Brain microvascular endothelial cell (primary cell): Measurements from ENCODE around the gene CABLES1.
"Not testable (repeated sequence)": the region's sequence is repeated elsewhere in the genome, so short reads cannot be mapped to it uniquely, and the experiment has no call there.

Experiments
- DNase-seq: peaks from one replicate; pipeline ENCODE4 v3.0.0-alpha.2; 2020
- H3K27ac ChIP-seq: fragments of 250-450 bp; sonication (Bioruptor Pico); 2 replicates; pipeline ENCODE4 v1.5.1; 2020; ENCODE audit warnings: mild to moderate bottlenecking, moderate library complexity
- H3K27me3 ChIP-seq: fragments of 250-450 bp; sonication (Bioruptor Pico); replicated peaks from 2 replicates; pipeline ENCODE4 v1.5.1; 2020; ENCODE audit warnings: mild to moderate bottlenecking
- H3K36me3 ChIP-seq: fragments of 250-450 bp; sonication (Bioruptor Pico); replicated peaks from 2 replicates; pipeline ENCODE4 v1.5.1; 2020; ENCODE audit warnings: mild to moderate bottlenecking
- H3K4me3 ChIP-seq: 2 replicates; pipeline ENCODE4 v1.5.1; 2011; ENCODE audit warnings: low read depth, mild to moderate bottlenecking, control low read depth, low read length, moderate library complexity
- in situ Hi-C: cut with HindIII; loops from 2 replicates; pipeline ENCODE4 v1.10.0; 2017; ENCODE audit warnings: low sequenced_read_pairs, low pct_ligation_motif_present
- TF ChIP-seq, protein P1 (sequence below): IDR thresholded peaks from 2 replicates; pipeline ENCODE4 v1.5.1; 2011; ENCODE audit warnings: low read depth, mild to moderate bottlenecking, moderate library complexity, low read length, control low read depth, inconsistent platforms; ENCODE audit errors: missing control alignments

CABLES1 gene

DNA sequence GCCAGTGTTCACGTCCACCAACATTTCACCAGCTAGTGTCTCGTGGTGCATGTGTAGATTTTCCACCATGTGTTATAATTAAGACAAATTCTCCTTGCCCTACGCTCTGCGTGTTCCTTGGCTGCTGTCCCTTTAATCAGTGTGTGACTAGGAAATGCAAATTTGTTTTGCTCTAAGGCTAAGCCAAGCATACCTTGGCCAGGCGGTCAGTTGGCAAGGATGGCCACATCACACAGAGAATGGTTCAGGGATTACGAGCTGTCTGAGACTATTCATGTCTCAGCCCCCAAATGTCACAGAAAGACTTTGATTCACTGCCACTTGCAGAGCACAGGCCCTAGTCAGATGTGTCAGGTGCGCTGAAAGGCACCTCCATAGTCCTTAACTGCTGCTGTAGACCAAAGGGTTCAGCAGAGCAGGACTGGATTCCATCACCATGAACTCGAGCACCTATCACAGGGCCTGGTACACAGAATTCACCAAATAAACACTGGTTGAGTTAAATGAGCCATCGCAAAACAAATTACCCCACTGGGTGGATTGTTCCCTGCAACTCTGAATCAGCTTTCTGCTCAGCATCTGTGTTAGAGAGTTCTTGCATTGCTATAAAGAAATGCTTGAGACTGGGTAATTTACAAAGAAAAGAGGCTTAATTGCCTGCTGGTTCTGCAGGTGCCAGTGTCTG, 128.4 kb downstream of the CABLES1 start:
- Histone ChIP-seq H3K27me3 (no peaks in the 10 kb centered on the region), H3K36me3 (no peaks in the 10 kb centered on the region), H3K4me3 (no peak overlapping the region), H3K27ac (no peak overlapping the region)
- DNase-seq: no peak
- in situ Hi-C loops: no loop called here
- TF ChIP-seq, protein P1, sequence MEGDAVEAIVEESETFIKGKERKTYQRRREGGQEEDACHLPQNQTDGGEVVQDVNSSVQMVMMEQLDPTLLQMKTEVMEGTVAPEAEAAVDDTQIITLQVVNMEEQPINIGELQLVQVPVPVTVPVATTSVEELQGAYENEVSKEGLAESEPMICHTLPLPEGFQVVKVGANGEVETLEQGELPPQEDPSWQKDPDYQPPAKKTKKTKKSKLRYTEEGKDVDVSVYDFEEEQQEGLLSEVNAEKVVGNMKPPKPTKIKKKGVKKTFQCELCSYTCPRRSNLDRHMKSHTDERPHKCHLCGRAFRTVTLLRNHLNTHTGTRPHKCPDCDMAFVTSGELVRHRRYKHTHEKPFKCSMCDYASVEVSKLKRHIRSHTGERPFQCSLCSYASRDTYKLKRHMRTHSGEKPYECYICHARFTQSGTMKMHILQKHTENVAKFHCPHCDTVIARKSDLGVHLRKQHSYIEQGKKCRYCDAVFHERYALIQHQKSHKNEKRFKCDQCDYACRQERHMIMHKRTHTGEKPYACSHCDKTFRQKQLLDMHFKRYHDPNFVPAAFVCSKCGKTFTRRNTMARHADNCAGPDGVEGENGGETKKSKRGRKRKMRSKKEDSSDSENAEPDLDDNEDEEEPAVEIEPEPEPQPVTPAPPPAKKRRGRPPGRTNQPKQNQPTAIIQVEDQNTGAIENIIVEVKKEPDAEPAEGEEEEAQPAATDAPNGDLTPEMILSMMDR: no peak

DNA sequence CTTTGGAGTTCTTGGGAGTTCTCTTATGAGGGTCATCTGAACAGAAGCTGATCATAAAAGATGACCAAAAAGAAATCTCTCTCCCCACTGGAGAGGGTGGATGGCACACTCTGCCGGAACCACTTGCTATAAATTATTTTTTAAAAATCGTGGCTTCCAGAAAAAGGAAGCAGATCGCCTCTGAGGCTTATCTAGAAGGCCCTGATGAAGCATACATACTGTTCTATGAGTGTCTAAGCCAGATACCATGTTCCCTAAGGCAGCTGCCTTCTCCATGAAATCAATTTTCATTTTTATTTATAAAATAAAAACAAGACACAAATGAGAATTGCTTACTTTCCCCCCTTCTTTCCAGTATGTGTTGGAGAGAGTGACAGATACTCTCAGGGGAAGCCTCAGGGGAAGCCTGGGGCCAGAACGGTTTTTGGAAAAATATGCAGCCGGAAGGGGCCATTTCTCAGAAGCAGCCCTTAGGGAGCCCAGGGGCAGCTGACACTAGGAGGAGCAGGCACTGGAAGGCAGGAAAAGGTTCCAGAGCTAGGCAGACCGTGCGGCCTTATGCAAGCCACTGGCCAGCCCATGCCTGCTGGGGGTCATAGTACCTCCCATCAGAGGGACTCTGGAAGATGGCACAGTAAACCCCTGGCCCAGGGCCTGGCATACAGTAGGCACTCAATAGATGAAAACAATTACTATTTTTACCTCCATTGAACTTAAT, 130.6 kb downstream of the CABLES1 start:
- no peak overlapping the region for H3K27ac ChIP-seq
- in situ Hi-C loops: no loop called here
- TF ChIP-seq, protein P1: no peak

DNA sequence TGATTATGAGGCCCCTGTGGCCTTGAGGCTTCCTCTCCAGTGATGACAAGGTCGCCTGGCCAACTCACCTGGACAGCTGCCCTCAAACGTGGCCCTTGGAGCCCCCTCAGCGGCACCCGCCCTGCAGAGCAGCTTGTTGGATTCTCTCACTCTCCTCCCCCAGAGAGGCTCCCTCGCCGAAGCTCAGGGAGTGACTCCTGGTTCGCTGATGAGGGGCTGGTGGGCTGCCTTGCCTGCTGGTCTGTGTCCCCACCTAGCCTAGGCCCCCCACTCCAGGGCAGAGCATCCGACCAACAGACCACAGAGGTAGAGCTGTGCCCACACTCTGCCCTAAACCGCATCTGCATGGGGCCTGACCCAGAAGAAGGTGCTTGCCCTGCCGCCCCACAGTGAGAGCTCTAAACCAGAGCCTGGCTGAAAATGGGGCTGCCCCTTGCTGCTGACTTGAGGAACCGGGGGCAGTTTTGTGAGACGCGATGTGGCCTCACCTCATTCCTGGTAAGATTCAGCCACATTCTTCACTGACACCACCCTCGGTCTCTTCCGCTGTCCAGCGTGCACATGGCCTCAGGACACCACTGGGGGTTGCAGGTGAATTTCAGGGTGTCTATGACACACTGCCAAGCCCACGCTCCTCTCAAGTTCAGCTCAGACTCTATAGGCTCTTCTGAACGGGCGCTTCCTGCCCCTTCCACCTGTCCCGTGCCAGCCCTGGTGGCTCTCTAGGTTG, 131.6 kb downstream of the CABLES1 start:
- H3K36me3 ChIP-seq: no peaks in the 10 kb centered on the region
- TF ChIP-seq, protein P1: no peak
- in situ Hi-C loops: no loop called here
- no peaks in the 10 kb centered on the region for H3K27me3 ChIP-seq
- no peak overlapping the region for H3K27ac ChIP-seq
- DNase-seq: no peak
- no peak overlapping the region for H3K4me3 ChIP-seq

More for the DNA sequence above, 130.6 kb downstream of the CABLES1 start:
- Histone ChIP-seq H3K27me3 (no peaks in the 10 kb centered on the region), H3K4me3 (no peak overlapping the region), H3K36me3 (no peaks in the 10 kb centered on the region)
- no peak for DNase-seq

DNA sequence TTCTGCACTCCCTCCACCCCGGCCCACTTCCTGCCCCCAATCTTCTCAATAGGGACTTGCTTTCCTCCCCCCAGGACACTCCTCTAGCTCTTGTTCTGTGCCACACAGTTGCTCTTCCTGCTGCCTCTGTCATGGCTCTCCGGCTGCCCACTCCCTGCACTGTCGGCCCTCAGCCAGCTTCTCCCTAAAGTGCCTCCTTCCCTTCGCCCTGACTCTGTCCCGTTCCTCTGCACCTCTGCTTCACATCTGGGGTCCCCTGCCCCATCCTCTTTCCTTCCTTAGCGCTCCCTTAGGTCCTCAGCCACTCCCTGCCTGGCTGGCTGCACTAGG, 132.1 kb downstream of the CABLES1 start:
- no peak overlapping the region for H3K4me3 ChIP-seq
- DNase-seq: no peak
- no peaks in the 10 kb centered on the region for H3K36me3 ChIP-seq
- H3K27me3 ChIP-seq: no peaks in the 10 kb centered on the region
- in situ Hi-C loops: no loop called here
- no peak overlapping the region for H3K27ac ChIP-seq
- TF ChIP-seq, protein P1: no peak

DNA sequence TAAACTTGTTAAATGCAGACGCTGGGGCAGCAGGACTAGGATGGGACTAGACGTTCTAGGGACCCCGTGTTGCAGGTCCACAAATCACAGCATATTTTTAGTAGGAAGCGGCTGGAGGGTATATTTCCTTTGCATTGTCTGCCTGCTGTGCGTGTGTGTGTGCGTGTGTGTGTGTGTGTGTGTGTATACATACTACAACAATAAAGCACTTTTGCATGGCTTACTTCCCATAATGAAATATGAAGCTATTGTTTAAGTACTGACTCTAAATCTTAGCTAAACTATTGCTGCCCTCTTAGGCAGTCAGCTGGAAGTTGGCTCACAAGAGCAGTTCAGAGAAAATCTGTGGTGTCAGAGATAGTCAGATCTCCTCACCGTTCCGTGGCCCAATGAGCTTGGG, 133.4 kb downstream of the CABLES1 start:
- H3K36me3 ChIP-seq: no peaks in the 10 kb centered on the region
- DNase-seq: no peak
- in situ Hi-C loops: no loop called here
- H3K27me3 ChIP-seq: no peaks in the 10 kb centered on the region
- H3K4me3 ChIP-seq: no peak overlapping the region
- no peak overlapping the region for H3K27ac ChIP-seq
- TF ChIP-seq, protein P1: no peak

DNA sequence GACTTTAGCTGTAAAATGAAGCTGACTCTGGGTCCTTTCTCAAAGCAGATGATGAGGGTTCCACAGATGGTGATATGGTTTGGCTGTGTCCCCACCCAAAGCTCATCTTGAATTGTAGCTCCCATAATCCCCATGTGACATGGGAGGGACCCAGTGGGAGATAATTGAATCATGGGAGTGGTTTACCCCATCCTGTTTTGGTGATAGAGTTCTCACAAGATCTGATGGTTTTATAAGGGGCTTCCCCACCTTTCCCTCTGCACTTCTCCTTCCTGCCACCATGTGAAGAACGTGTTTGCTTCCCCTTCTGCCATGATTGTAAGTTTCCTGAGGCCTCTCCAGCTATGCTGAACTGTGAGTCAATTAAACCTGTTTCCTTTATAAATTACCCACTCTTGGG, 133.8 kb downstream of the CABLES1 start:
- in situ Hi-C loops, DNase-seq, H3K4me3 ChIP-seq, H3K36me3 ChIP-seq, H3K27ac ChIP-seq, H3K27me3 ChIP-seq: not testable (repeated sequence)
